Measurements from ENCODE around the gene GLT1D1.

DNA sequence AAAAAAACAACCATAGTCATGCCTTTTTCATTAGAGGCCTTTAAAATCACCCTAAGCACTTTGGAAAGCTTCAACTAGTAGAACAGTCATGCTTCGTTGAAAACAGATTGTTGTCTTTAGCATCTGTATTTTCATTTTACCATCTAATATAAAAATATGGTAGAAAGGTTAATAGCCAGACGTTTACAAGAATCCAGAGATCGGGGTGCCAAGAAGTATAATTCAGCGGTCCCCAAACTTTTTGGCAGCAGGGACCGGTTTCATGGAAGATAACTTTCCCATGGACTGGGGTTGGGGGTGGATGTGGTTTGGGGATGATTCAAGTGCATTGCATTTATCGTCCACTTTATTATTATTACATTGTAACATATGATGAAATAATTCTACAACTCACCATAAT lies 138.4 kb downstream of the GLT1D1 start:
- no peak for TF ChIP-seq FOXA1 (IDR thresholded peaks at IDR 0.05)
- no peak for TF ChIP-seq ELF4 (IDR thresholded peaks at IDR 0.05)
- TF ChIP-seq HDGF (IDR thresholded peaks at IDR 0.05; ENCODE audit: borderline replicate concordance), result no peak
- TF ChIP-seq CTBP1 (IDR thresholded peaks at IDR 0.05; ENCODE audit: borderline replicate concordance), result no peak
